ENCODE measurements around the gene ZNF273. TPM values are rescaled to one million over a fixed set of nuclear protein-coding genes. Genes with fewer than 3 reads are reported as not detected.

ZNF273 gene
- total RNA-seq, 1 experiment from 2014 or later = 6.6 TPM

DNA sequence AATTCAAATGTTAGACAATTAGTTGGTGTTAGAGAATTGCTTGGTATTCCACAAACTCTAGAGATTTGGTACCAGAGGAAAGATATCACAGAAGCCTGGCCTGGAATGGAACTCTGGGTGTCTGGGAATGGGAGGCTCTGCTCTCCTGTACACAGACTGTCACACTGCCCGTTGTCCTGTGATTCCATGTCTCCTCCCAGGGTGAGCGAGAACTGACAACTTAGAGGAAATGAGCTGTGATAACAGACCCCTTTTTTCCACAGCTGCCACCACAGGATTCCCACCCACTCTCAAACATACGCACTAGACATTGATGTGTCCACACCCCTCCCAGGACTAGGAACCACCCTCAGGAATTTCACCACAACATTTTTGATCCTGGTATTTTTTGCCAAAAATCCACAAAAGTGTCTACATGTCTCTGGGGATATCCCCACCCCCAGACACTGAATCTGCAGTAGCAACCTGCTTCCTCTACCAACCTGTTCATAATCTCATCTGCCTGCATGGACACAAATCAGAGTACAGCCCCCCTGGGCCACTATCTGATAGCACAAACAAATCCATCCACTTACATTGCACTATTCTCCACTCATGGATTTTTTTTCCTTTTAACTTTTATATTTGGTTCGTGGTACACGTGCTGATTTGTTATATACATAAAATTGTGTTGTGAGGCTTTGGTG, 4.7 kb downstream of the ZNF273 start:
- Histone ChIP-seq H3K9me3 (ENCODE audit: control insufficient read depth in 1 of 2, insufficient read depth in 1 of 2, low read depth in 1 of 2, low read length in 2 of 2) (peaks cover 0 to 7% of the 10 kb centered on the region in 2 experiments; a peak in 2 of 4 replicates), H3K79me2 (ENCODE audit: insufficient read depth, low read length) (peaks cover 93% of the 10 kb centered on the region), H3K4me2 (ENCODE audit: low read length) (no peak overlapping the region), H3K27ac (ENCODE audit: low read depth, low read length) (no peak overlapping the region), H2AFZ (ENCODE audit: low read depth, low read length, poor library complexity, severe bottlenecking) (no peak overlapping the region), H4K20me1 (ENCODE audit: insufficient read depth) (no peaks in the 10 kb centered on the region), H3K36me3 (ENCODE audit: control insufficient read depth in 1 of 2, insufficient read depth in 2 of 2, low read length in 2 of 2) (0 out of 4 replicates have a peak, but pooled peaks cover 0 to 4% of the 10 kb centered on the region in 2 experiments), H3K4me1 (ENCODE audit: control insufficient read depth in 1 of 2, insufficient read depth in 2 of 2, low read length in 2 of 2) (peaks cover 3 to 9% of the 10 kb centered on the region in 2 experiments; a peak in 3 of 4 replicates), H3K4me3 (replicated peaks in 1 of 2; ENCODE audit: low read depth in 1 of 2, low read length in 2 of 2) (no peak overlapping the region), H3K9ac (ENCODE audit: low read length) (no peak overlapping the region), H3K27me3 (ENCODE audit: insufficient read depth, low read length) (no peaks in the 10 kb centered on the region), H3K9me2 (ENCODE audit: insufficient read depth) (no peaks in the 10 kb centered on the region)
- no peak for TF ChIP-seq POLR2AphosphoS5 (IDR thresholded peaks at IDR 0.05; ENCODE audit: low read depth, low read length)
- TF ChIP-seq, protein P1, sequence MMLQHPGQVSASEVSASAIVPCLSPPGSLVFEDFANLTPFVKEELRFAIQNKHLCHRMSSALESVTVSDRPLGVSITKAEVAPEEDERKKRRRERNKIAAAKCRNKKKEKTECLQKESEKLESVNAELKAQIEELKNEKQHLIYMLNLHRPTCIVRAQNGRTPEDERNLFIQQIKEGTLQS (IDR thresholded peaks at IDR 0.05) = no peak
- TF ChIP-seq, protein P2, sequence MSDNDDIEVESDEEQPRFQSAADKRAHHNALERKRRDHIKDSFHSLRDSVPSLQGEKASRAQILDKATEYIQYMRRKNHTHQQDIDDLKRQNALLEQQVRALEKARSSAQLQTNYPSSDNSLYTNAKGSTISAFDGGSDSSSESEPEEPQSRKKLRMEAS (IDR thresholded peaks at IDR 0.05) = no peak
- no peak for TF ChIP-seq CBX3 (IDR thresholded peaks at IDR 0.05; ENCODE audit: low read depth)
- TF ChIP-seq, protein P3, sequence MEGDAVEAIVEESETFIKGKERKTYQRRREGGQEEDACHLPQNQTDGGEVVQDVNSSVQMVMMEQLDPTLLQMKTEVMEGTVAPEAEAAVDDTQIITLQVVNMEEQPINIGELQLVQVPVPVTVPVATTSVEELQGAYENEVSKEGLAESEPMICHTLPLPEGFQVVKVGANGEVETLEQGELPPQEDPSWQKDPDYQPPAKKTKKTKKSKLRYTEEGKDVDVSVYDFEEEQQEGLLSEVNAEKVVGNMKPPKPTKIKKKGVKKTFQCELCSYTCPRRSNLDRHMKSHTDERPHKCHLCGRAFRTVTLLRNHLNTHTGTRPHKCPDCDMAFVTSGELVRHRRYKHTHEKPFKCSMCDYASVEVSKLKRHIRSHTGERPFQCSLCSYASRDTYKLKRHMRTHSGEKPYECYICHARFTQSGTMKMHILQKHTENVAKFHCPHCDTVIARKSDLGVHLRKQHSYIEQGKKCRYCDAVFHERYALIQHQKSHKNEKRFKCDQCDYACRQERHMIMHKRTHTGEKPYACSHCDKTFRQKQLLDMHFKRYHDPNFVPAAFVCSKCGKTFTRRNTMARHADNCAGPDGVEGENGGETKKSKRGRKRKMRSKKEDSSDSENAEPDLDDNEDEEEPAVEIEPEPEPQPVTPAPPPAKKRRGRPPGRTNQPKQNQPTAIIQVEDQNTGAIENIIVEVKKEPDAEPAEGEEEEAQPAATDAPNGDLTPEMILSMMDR (IDR thresholded peaks at IDR 0.05 in 2 of 3, conservative IDR thresholded peaks at IDR 0.05 in 1 of 3; ENCODE audit: borderline replicate concordance in 1 of 3, insufficient read depth in 1 of 3, low read depth in 2 of 3, low read length in 2 of 3) = no peak
- TF ChIP-seq RAD21 (IDR thresholded peaks at IDR 0.05; ENCODE audit: low read depth) = no peak
- TF ChIP-seq, protein P4, sequence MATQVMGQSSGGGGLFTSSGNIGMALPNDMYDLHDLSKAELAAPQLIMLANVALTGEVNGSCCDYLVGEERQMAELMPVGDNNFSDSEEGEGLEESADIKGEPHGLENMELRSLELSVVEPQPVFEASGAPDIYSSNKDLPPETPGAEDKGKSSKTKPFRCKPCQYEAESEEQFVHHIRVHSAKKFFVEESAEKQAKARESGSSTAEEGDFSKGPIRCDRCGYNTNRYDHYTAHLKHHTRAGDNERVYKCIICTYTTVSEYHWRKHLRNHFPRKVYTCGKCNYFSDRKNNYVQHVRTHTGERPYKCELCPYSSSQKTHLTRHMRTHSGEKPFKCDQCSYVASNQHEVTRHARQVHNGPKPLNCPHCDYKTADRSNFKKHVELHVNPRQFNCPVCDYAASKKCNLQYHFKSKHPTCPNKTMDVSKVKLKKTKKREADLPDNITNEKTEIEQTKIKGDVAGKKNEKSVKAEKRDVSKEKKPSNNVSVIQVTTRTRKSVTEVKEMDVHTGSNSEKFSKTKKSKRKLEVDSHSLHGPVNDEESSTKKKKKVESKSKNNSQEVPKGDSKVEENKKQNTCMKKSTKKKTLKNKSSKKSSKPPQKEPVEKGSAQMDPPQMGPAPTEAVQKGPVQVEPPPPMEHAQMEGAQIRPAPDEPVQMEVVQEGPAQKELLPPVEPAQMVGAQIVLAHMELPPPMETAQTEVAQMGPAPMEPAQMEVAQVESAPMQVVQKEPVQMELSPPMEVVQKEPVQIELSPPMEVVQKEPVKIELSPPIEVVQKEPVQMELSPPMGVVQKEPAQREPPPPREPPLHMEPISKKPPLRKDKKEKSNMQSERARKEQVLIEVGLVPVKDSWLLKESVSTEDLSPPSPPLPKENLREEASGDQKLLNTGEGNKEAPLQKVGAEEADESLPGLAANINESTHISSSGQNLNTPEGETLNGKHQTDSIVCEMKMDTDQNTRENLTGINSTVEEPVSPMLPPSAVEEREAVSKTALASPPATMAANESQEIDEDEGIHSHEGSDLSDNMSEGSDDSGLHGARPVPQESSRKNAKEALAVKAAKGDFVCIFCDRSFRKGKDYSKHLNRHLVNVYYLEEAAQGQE (IDR thresholded peaks at IDR 0.05; ENCODE audit: low read depth) = no peak
- no peak for TF ChIP-seq SP1 (IDR thresholded peaks at IDR 0.05; ENCODE audit: low read depth)
- TF ChIP-seq ZFX (IDR thresholded peaks at IDR 0.05) = no peak
- no peak for TF ChIP-seq SRF (IDR thresholded peaks at IDR 0.05; ENCODE audit: low read depth)
- no peak for TF ChIP-seq FOSL1 (IDR thresholded peaks at IDR 0.05; ENCODE audit: low read depth)
- TF ChIP-seq EZH2 (IDR thresholded peaks at IDR 0.05) = no peak
- DNase-seq (ENCODE audit: low read depth, low spot score) (no peak), ATAC-seq (no peak)
- ChIA-PET RAD21 (ENCODE audit: low non-redundant PET in 1 of 2, low total read pairs in 2 of 2, uncharacterized antibody in 2 of 2, unreplicated experiment in 2 of 2) (no interaction called here), CTCF (no interaction called here), POLR2A (no interaction called here)
- no TSS peak for BruUV-seq (replicated peaks)
- intact Hi-C loops (cut with micrococcal nuclease) = no loop called here
